Endothelial cell of umbilical vein (primary cell): ENCODE data around the gene CEP128. TPM values are rescaled to one million over a fixed set of nuclear protein-coding genes. Genes with fewer than 3 reads are reported as not detected.

Experiments used
- BruUV-seq: library from RNA; stranded (reverse); fragments of 400-500 nt; replicated peaks from 2 replicates; lab custom pipeline; 2021; lab: Mats Ljungman, UMichigan
- CTCF ChIA-PET: fragments of 300-600, 350-600 bp; sonication (Branson Sonifier 250); formaldehyde crosslinking; loops from one replicate; lab custom pipeline; 2021; ENCODE audit warnings: antibody characterized with exemption, inconsistent platforms; lab: Charles Lee
- POLR2A ChIA-PET: fragments of 300-600, 350-600 bp; sonication (Branson Sonifier 250); formaldehyde crosslinking; loops from one replicate; lab custom pipeline; 2021; ENCODE audit warnings: antibody characterized with exemption, inconsistent platforms; lab: Charles Lee
- DNase-seq: peaks from one replicate; pipeline ENCODE4 v3.0.0-alpha.2; 2011; ENCODE audit warnings: low read depth, low spot score
- FAIRE-seq: peaks from 2 replicates; lab custom pipeline; 2011; peaks lifted over from hg19 to GRCh38; lab: Jason Lieb, UNC
- H2AFZ ChIP-seq: 2 replicates; pipeline ENCODE4 v1.6.0; 2012; ENCODE audit warnings: low read depth, low read length, control low read depth, inconsistent platforms
- H3K27ac ChIP-seq: 2 replicates; pipeline ENCODE4 v1.5.1; 2011; ENCODE audit warnings: low read depth, mild to moderate bottlenecking, control low read depth, low read length, moderate library complexity; ENCODE audit not compliant: insufficient read depth
- H3K27me3 ChIP-seq, 2 experiments: 2 replicates each; pipeline versions ENCODE4 v1.6.0 to v1.6.1; 2011; ENCODE audit warnings: low read length in 2 of 2, mixed read lengths in 1 of 2; ENCODE audit not compliant: control insufficient read depth in 2 of 2, insufficient read depth in 2 of 2
- H3K36me3 ChIP-seq, 2 experiments: 2 replicates in 1 of 2; 3 replicates in 1 of 2; pipeline ENCODE4 v1.5.1; 2011; ENCODE audit warnings: low read length in 2 of 2, mild to moderate bottlenecking in 1 of 2, moderate library complexity in 1 of 2; ENCODE audit not compliant: control insufficient read depth in 2 of 2, insufficient read depth in 2 of 2; ENCODE audit errors: extremely low read depth in 1 of 2
- H3K4me1 ChIP-seq: 3 replicates; pipeline ENCODE4 v1.5.1; 2011; ENCODE audit warnings: mild to moderate bottlenecking, low read length; ENCODE audit not compliant: control insufficient read depth, insufficient read depth; ENCODE audit errors: extremely low read depth
- H3K4me2 ChIP-seq: 2 replicates; pipeline ENCODE4 v1.6.1; 2011; ENCODE audit warnings: low read length, control low read depth, mixed read lengths; ENCODE audit not compliant: insufficient read depth
- H3K4me3 ChIP-seq, 3 experiments: fragments of 200-600 bp in 1 of 3; sonication (generic), shearing (Covaris generic) in 1 of 3; replicated peaks in 1 of 3; 2 replicates each; pipeline ENCODE4 v1.5.1; 2011 to 2016; ENCODE audit warnings: control low read depth in 3 of 3, low read length in 3 of 3, mild to moderate bottlenecking in 2 of 3, inconsistent platforms in 1 of 3, low read depth in 1 of 3, moderate library complexity in 1 of 3; ENCODE audit not compliant: insufficient read depth in 1 of 3
- H3K79me2 ChIP-seq: 2 replicates; pipeline ENCODE4 v1.6.0; 2012; ENCODE audit warnings: low read length, inconsistent platforms; ENCODE audit not compliant: control insufficient read depth, insufficient read depth
- H3K9ac ChIP-seq: replicated peaks from 2 replicates; pipeline ENCODE3; 2011; ENCODE audit warnings: low read length, control low read depth; ENCODE audit not compliant: insufficient read depth; ENCODE audit errors: extremely low read depth
- H3K9me1 ChIP-seq: replicated peaks from 3 replicates; pipeline ENCODE4 v1.6.0; 2011; ENCODE audit warnings: mild to moderate bottlenecking, low read length; ENCODE audit not compliant: control insufficient read depth, insufficient read depth; ENCODE audit errors: extremely low read depth
- H3K9me3 ChIP-seq: replicated peaks from 2 replicates; pipeline ENCODE4 v1.5.1; 2012; ENCODE audit warnings: low read length, inconsistent platforms; ENCODE audit not compliant: control insufficient read depth, insufficient read depth
- H4K20me1 ChIP-seq: replicated peaks from 2 replicates; pipeline ENCODE3; 2011; ENCODE audit warnings: mild to moderate bottlenecking, low read length; ENCODE audit not compliant: control insufficient read depth, insufficient read depth; ENCODE audit errors: extremely low read depth
- CTCF ChIP-seq, 2 donors: IDR thresholded peaks; 1 replicate in 1 of 2; 2 replicates in 1 of 2; pipeline ENCODE4 v1.5.1; 2011; ENCODE audit warnings: low read length in 2 of 2, mild to moderate bottlenecking in 2 of 2, moderate library complexity in 2 of 2, control low read depth in 1 of 2, inconsistent platforms in 1 of 2, low read depth in 1 of 2; ENCODE audit not compliant: insufficient read depth in 1 of 2; ENCODE audit errors: extremely low read depth in 1 of 2
- EZH2 ChIP-seq: IDR thresholded peaks from 2 replicates; pipeline ENCODE4 v1.6.1; 2012; ENCODE audit warnings: borderline replicate concordance, low read depth, mild to moderate bottlenecking, moderate library complexity, low read length, inconsistent platforms; ENCODE audit not compliant: severe bottlenecking
- GATA2 ChIP-seq: IDR thresholded peaks from 2 replicates; pipeline ENCODE4 v1.7.0; 2011; ENCODE audit warnings: low read depth, mild to moderate bottlenecking, moderate library complexity, mixed read lengths, low read length; ENCODE audit not compliant: insufficient read length, insufficient read depth
- JUN ChIP-seq: IDR thresholded peaks from 2 replicates; pipeline ENCODE4 v1.6.1; 2011; ENCODE audit warnings: borderline replicate concordance, low read depth; ENCODE audit not compliant: insufficient read length, insufficient read depth
- MYC ChIP-seq: IDR thresholded peaks from one replicate; pipeline ENCODE4 v1.6.1; 2011; ENCODE audit warnings: mild to moderate bottlenecking, low read depth, low read length
- POLR2A ChIP-seq: IDR thresholded peaks from 2 replicates; pipeline ENCODE4 v1.6.1; 2012; ENCODE audit warnings: low read depth, mild to moderate bottlenecking, control low read depth, low read length
- POLR2AphosphoS5 ChIP-seq: IDR thresholded peaks from 2 replicates; pipeline ENCODE4 v1.6.1; 2012; ENCODE audit warnings: low read depth, mild to moderate bottlenecking, control low read depth, low read length, moderate library complexity; ENCODE audit not compliant: insufficient read depth
- dilution Hi-C: fragments of 300-500 bp; cut with MboI; formaldehyde crosslinking; loops from one replicate; pipeline ENCODE4 v1.15.0; 2019; ENCODE audit warnings: low sequenced_read_pairs; ENCODE audit not compliant: extremely low pct_ligation_motif_present
- intact Hi-C: fragments of 100-400 bp; cut with micrococcal nuclease; formaldehyde crosslinking; loops from one replicate; pipeline ENCODE4 v1.10.0; 2022
- polyA plus RNA-seq, 4 experiments: library from polyadenylated mRNA; depleted of rRNA in 3 of 4; stranded (reverse) in 3 of 4; unstranded in 1 of 4; fragments of >200 nt; gene quantifications; 2 replicates each; pipeline versions ENCODE4 v1.2.1 to v1.2.3, GENCODE V29; 2011 to 2012; ENCODE audit warnings: missing spikeins in 1 of 4
- total RNA-seq: library from RNA; stranded (reverse); gene quantifications from 2 replicates; pipeline ENCODE4 v1.2.3, GENCODE V29; 2021
- TF ChIP-seq, protein P1 (sequence below): IDR thresholded peaks from 2 replicates; pipeline ENCODE4 v1.6.1; 2011; ENCODE audit not compliant: insufficient read depth, insufficient read length

The CEP128 gene
- total and polyA plus RNA-seq, 2 donors (not counting 3 experiments of a cell fraction or from before 2014, with no cell fraction given) = 0.91 to 23.7 TPM

DNA sequence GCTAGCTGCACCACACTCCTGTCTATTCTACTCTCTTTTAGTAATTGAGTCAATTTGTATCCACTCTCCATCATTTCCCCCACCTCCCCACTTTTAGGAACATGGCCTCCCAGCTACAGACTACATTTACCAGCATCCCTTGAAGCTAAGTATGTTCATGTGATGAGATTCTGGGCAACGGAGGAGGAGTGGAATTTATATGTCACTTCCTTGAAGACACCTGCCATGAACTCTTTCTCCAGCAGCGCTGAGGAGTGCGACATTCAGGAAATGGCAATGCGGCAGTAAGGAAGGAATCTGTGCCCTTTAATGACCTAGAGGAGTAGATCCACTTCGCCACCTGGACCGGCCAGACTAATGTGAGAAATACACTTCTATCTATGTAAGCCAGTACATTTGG, 486.5 kb downstream of the CEP128 start:
- DNase-seq (peak; percentile 22), FAIRE-seq (no peak)
- H3K36me3 ChIP-seq = no peaks in the 10 kb centered on the region
- TF ChIP-seq MYC (no peak), JUN (no peak), EZH2 (no peak), POLR2A (no peak), CTCF (IDR thresholded peaks at IDR 0.05; ENCODE audit: extremely low read depth in 1 of 2, insufficient read depth in 1 of 2, low read depth in 1 of 2, low read length in 2 of 2) (no peak), GATA2 (no peak), POLR2AphosphoS5 (no peak)
- TF ChIP-seq, protein P1, sequence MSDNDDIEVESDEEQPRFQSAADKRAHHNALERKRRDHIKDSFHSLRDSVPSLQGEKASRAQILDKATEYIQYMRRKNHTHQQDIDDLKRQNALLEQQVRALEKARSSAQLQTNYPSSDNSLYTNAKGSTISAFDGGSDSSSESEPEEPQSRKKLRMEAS = no peak
- ChIA-PET CTCF (no interaction called here), POLR2A (no interaction called here)
- H3K9ac ChIP-seq = no peak overlapping the region
- intact Hi-C loops (no loop called here), dilution Hi-C loops (no loop called here)
- no peaks in the 10 kb centered on the region for H4K20me1 ChIP-seq
- H3K27ac ChIP-seq = no peak overlapping the region
- no peaks in the 10 kb centered on the region for H3K4me1 ChIP-seq
- no peak overlapping the region for H2AFZ ChIP-seq
- no peaks in the 10 kb centered on the region for H3K9me1 ChIP-seq
- no peaks in the 10 kb centered on the region for H3K79me2 ChIP-seq
- H3K9me3 ChIP-seq = no peaks in the 10 kb centered on the region
- no TSS peak for BruUV-seq
- no peaks in the 10 kb centered on the region for H3K27me3 ChIP-seq
- no peak overlapping the region for H3K4me3 ChIP-seq
- no peak overlapping the region for H3K4me2 ChIP-seq
